Astrocyte of the spinal cord (primary cell): ENCODE results near the gene WFIKKN2.
"Not testable (repeated sequence)": the region's sequence is repeated elsewhere in the genome, so short reads cannot be mapped to it uniquely, and the experiment has no call there.

Source experiments
- DNase-seq: peaks from one replicate; pipeline ENCODE4 v3.0.0; 2011; ENCODE audit warnings: low read depth, low spot score
- H3K4me3 ChIP-seq: 2 replicates; pipeline ENCODE4 v1.5.1; 2011; ENCODE audit warnings: low read depth, mild to moderate bottlenecking, low read length, moderate library complexity
- CTCF ChIP-seq: IDR thresholded peaks from 2 replicates; pipeline ENCODE4 v1.5.1; 2012; ENCODE audit warnings: low read depth, mild to moderate bottlenecking, low read length, inconsistent platforms
- in situ Hi-C: cut with HindIII; loops from 2 replicates; pipeline ENCODE4 v1.10.0; 2017; ENCODE audit warnings: low sequenced_read_pairs

WFIKKN2 gene

GRCh38 chr17:50803676-50804075 lies 31.7 kb upstream of the WFIKKN2 start:
- H3K4me3 ChIP-seq = no peak overlapping the region
- DNase-seq = no peak
- TF ChIP-seq CTCF = no peak
- in situ Hi-C loops = no loop called here

- DNase-seq, in situ Hi-C loops, H3K4me3 ChIP-seq: not testable (repeated sequence)
Observed at GRCh38 chr17:50804749-50805475, 30.5 kb upstream of the WFIKKN2 start.

- H3K4me3 ChIP-seq = no peak overlapping the region
- in situ Hi-C loops = no loop called here
- no peak for DNase-seq
- TF ChIP-seq CTCF = no peak
Observed at GRCh38 chr17:50805486-50805885, 29.9 kb upstream of the WFIKKN2 start.

GRCh38 chr17:50806141-50806643 lies 29.2 kb upstream of the WFIKKN2 start:
- H3K4me3 ChIP-seq = no peak overlapping the region
- peak; percentile 41 for TF ChIP-seq CTCF
- in situ Hi-C loops = no loop called here
- peak; percentile 54 for DNase-seq

- peak; percentile 12 for DNase-seq
- no peak overlapping the region for H3K4me3 ChIP-seq
- no peak for TF ChIP-seq CTCF
- in situ Hi-C loops = no loop called here
Observed at GRCh38 chr17:50807009-50807408, 28.4 kb upstream of the WFIKKN2 start.

- no peak for TF ChIP-seq CTCF
- no peak overlapping the region for H3K4me3 ChIP-seq
- DNase-seq = no peak
- in situ Hi-C loops = no loop called here
Observed at GRCh38 chr17:50807675-50808074, 27.7 kb upstream of the WFIKKN2 start.

GRCh38 chr17:50808413-50808812 lies 27.0 kb upstream of the WFIKKN2 start:
- H3K4me3 ChIP-seq = no peak overlapping the region
- in situ Hi-C loops = no loop called here
- no peak for TF ChIP-seq CTCF
- DNase-seq = no peak
